Peyer's patch (tissue), 4 donors: ENCODE results near the gene TMEM108.

ENCODE experiments used
- POLR2A ChIP-seq, 2 donors: fragments of 450-650 bp; IDR thresholded peaks; one replicate each; pipeline ENCODE4 v1.5.1; 2017; ENCODE audit warnings: antibody characterized with exemption in 2 of 2, mild to moderate bottlenecking in 2 of 2, moderate library complexity in 2 of 2
- TF ChIP-seq, protein P1 (sequence below), 6 experiments: fragments of 450-650 bp in 4 of 6; fragments of 200-600 bp in 2 of 6; sonication (generic) in 1 of 6; IDR thresholded peaks; one replicate each; pipeline ENCODE4 v1.5.1; 2017 to 2019; ENCODE audit warnings: antibody characterized with exemption in 6 of 6, mild to moderate bottlenecking in 3 of 6, moderate library complexity in 1 of 6

GRCh38 chr3:133209871-133210550 lies 171.8 kb downstream of the TMEM108 start:
- TF ChIP-seq POLR2A (IDR thresholded peaks at IDR 0.05) = no peak
- TF ChIP-seq, protein P1, sequence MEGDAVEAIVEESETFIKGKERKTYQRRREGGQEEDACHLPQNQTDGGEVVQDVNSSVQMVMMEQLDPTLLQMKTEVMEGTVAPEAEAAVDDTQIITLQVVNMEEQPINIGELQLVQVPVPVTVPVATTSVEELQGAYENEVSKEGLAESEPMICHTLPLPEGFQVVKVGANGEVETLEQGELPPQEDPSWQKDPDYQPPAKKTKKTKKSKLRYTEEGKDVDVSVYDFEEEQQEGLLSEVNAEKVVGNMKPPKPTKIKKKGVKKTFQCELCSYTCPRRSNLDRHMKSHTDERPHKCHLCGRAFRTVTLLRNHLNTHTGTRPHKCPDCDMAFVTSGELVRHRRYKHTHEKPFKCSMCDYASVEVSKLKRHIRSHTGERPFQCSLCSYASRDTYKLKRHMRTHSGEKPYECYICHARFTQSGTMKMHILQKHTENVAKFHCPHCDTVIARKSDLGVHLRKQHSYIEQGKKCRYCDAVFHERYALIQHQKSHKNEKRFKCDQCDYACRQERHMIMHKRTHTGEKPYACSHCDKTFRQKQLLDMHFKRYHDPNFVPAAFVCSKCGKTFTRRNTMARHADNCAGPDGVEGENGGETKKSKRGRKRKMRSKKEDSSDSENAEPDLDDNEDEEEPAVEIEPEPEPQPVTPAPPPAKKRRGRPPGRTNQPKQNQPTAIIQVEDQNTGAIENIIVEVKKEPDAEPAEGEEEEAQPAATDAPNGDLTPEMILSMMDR (IDR thresholded peaks at IDR 0.05) = no peak
